Fibroblast of lung (primary cell): Measurements from ENCODE around the gene NES.

ENCODE experiments used
- CTCF ChIP-seq, 2 donors: IDR thresholded peaks in 1 of 2; conservative IDR thresholded peaks in 1 of 2; 1 replicate in 1 of 2; 2 replicates in 1 of 2; pipeline ENCODE4 v1.5.1; 2011 to 2012; ENCODE audit warnings: low read length in 2 of 2, control low read depth in 1 of 2, inconsistent platforms in 1 of 2, low read depth in 1 of 2, mild to moderate bottlenecking in 1 of 2
- EZH2 ChIP-seq: IDR thresholded peaks from 2 replicates; pipeline ENCODE4 v1.5.1; 2012; ENCODE audit warnings: low read length, control low read depth, mild to moderate bottlenecking; ENCODE audit errors: missing control alignments

- TF ChIP-seq CTCF (conservative IDR thresholded peaks at IDR 0.05 in 1 of 2, IDR thresholded peaks at IDR 0.05 in 1 of 2; ENCODE audit: low read depth in 1 of 2, low read length in 2 of 2) = no peak
- no peak for TF ChIP-seq EZH2
Measured at GRCh38 chr1:156645056-156645455, 32.2 kb downstream of the NES start.
